Measurements from ENCODE around the gene ASAP2.

ASAP2 gene

GRCh38 chr2:9248363-9248762 is 41.8 kb downstream of the ASAP2 start:
- H3K27me3 ChIP-seq: no peaks in the 10 kb centered on the region
- no peak for TF ChIP-seq CTCF (IDR thresholded peaks at IDR 0.05)
- H3K27ac ChIP-seq: no peak overlapping the region
- H3K4me3 ChIP-seq (ENCODE audit: low read depth in 1 of 2, low read length in 1 of 2): no peak overlapping the region
- no peaks in the 10 kb centered on the region for H3K9me3 ChIP-seq
- no peaks in the 10 kb centered on the region for H3K4me1 ChIP-seq (ENCODE audit: control insufficient read depth in 1 of 2, insufficient read depth in 1 of 2, low read depth in 1 of 2, low read length in 1 of 2)
- no peaks in the 10 kb centered on the region for H3K36me3 ChIP-seq

- H3K27me3 ChIP-seq: no peaks in the 10 kb centered on the region
- no peaks in the 10 kb centered on the region for H3K9me3 ChIP-seq
- H3K36me3 ChIP-seq: no peaks in the 10 kb centered on the region
- H3K27ac ChIP-seq: no peak overlapping the region
- no peak for TF ChIP-seq CTCF (IDR thresholded peaks at IDR 0.05)
- no peak overlapping the region for H3K4me3 ChIP-seq (ENCODE audit: low read depth in 1 of 2, low read length in 1 of 2)
- H3K4me1 ChIP-seq (ENCODE audit: control insufficient read depth in 1 of 2, insufficient read depth in 1 of 2, low read depth in 1 of 2, low read length in 1 of 2): no peaks in the 10 kb centered on the region
Measured at GRCh38 chr2:9249020-9249800, 42.6 kb downstream of the ASAP2 start.

- H3K27ac ChIP-seq: no peak overlapping the region
- no peak for TF ChIP-seq CTCF (IDR thresholded peaks at IDR 0.05)
- no peaks in the 10 kb centered on the region for H3K4me1 ChIP-seq (ENCODE audit: control insufficient read depth in 1 of 2, insufficient read depth in 1 of 2, low read depth in 1 of 2, low read length in 1 of 2)
- H3K4me3 ChIP-seq (ENCODE audit: low read depth in 1 of 2, low read length in 1 of 2): no peak overlapping the region
- H3K36me3 ChIP-seq: no peaks in the 10 kb centered on the region
- no peaks in the 10 kb centered on the region for H3K9me3 ChIP-seq
- no peaks in the 10 kb centered on the region for H3K27me3 ChIP-seq
Measured at GRCh38 chr2:9250091-9250490, 43.5 kb downstream of the ASAP2 start.

GRCh38 chr2:9250498-9251153 is 44.0 kb downstream of the ASAP2 start:
- Histone ChIP-seq H3K27ac (no peak overlapping the region), H3K27me3 (no peaks in the 10 kb centered on the region), H3K9me3 (no peaks in the 10 kb centered on the region), H3K4me1 (ENCODE audit: control insufficient read depth in 1 of 2, insufficient read depth in 1 of 2, low read depth in 1 of 2, low read length in 1 of 2) (no peaks in the 10 kb centered on the region), H3K4me3 (ENCODE audit: low read depth in 1 of 2, low read length in 1 of 2) (no peak overlapping the region), H3K36me3 (no peaks in the 10 kb centered on the region)
- TF ChIP-seq CTCF (IDR thresholded peaks at IDR 0.05): no peak

GRCh38 chr2:9251154-9252001 is 44.8 kb downstream of the ASAP2 start:
- H3K27ac ChIP-seq: no peak overlapping the region
- TF ChIP-seq CTCF (IDR thresholded peaks at IDR 0.05): no peak
- H3K27me3 ChIP-seq: no peaks in the 10 kb centered on the region
- no peaks in the 10 kb centered on the region for H3K36me3 ChIP-seq
- H3K4me3 ChIP-seq (ENCODE audit: low read depth in 1 of 2, low read length in 1 of 2): no peak overlapping the region
- no peaks in the 10 kb centered on the region for H3K9me3 ChIP-seq
- no peaks in the 10 kb centered on the region for H3K4me1 ChIP-seq (ENCODE audit: control insufficient read depth in 1 of 2, insufficient read depth in 1 of 2, low read depth in 1 of 2, low read length in 1 of 2)
